Keratinocyte (primary cell): ENCODE measurements around the gene PTPRT.

ENCODE experiments used
- CTCF ChIP-seq, 3 experiments: IDR thresholded peaks in 1 of 3; conservative IDR thresholded peaks in 1 of 3; optimal IDR thresholded peaks in 1 of 3; 2 replicates in 2 of 3; 3 replicates in 1 of 3; pipeline versions ENCODE3 to v1.5.1; 2011; ENCODE audit warnings: low read length in 3 of 3, mild to moderate bottlenecking in 3 of 3, moderate library complexity in 2 of 3, control low read depth in 1 of 3, inconsistent platforms in 1 of 3; ENCODE audit not compliant: insufficient read depth in 2 of 3; ENCODE audit errors: extremely low read depth in 1 of 3
- EZH2 ChIP-seq: IDR thresholded peaks from one replicate; pipeline ENCODE4 v1.6.1; 2012; ENCODE audit warnings: inconsistent platforms, mild to moderate bottlenecking, low read length, moderate library complexity

DNA sequence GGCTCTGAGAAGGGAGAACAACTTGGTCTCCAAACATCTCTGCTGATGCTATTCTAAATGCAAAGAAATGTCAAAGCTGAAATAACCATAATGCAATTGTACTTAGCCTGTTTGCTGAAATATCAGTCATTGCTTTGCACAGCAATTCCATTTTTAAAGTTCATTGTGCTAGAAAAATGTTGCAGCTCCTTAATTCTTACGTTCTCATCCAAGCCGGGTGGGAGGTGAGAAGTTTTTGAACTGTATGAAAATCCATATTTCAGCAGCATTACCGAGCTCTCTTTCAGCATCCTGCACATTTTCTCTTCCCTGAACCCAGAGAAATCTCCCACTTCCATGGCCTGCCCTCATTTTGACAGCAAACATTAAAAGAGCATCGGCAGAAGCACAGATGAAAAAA lies 630.0 kb downstream of the PTPRT start:
- no peak for TF ChIP-seq CTCF (optimal IDR thresholded peaks at IDR 0.05 in 1 of 3, IDR thresholded peaks at IDR 0.05 in 1 of 3, conservative IDR thresholded peaks at IDR 0.05 in 1 of 3; ENCODE audit: extremely low read depth in 1 of 3, insufficient read depth in 2 of 3, low read length in 3 of 3)
- no peak for TF ChIP-seq EZH2
